HG03175 (cell line): Measurements from ENCODE around the gene ITGB6.

ENCODE experiments used
- ATAC-seq: cut with Tn5 transposase; IDR thresholded peaks from one replicate; pipeline ENCODE4 v1.9.1; 2021; ENCODE audit warnings: mild to moderate bottlenecking, moderate library complexity; ENCODE audit not compliant: unreplicated experiment

ITGB6 gene

DNA sequence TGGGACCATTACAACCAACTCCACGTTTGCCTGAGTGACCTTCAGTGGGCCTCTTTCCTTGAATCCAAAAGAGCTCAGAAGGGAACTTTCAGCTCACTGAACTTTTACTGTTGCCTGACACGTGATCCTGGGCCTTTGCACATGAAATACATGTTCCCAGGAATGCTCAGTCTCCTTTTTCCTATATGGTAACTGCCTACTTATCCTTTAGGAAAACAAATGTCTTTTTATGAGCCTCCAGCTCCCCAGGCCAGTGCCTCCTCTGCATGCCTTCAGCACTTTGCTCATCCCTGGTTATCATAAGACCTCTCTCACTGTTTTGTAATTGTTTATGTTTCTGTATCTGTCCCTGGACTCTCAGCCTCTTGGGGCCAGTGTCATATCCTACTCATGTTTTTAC is 142.7 kb downstream of the ITGB6 start:
- ATAC-seq, result no peak

DNA sequence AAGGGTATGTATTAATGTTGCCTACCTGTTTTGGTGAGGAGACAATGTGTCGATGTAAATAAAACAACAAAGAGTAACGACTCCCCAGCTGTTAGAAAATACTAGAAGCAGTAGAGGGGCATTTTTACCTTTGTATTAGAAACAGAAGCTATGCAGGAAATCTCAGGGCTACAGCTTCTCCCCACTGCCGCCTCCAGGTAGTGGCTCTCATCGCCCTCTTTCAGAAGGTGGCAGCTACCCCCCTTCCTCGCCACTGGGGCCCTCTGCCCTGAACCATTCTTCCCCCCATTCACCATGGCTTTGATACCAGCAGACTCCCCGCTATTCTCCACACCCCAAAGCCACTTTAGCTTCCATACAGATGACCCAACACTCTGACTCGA is 144.4 kb downstream of the ITGB6 start:
- no peak for ATAC-seq

DNA sequence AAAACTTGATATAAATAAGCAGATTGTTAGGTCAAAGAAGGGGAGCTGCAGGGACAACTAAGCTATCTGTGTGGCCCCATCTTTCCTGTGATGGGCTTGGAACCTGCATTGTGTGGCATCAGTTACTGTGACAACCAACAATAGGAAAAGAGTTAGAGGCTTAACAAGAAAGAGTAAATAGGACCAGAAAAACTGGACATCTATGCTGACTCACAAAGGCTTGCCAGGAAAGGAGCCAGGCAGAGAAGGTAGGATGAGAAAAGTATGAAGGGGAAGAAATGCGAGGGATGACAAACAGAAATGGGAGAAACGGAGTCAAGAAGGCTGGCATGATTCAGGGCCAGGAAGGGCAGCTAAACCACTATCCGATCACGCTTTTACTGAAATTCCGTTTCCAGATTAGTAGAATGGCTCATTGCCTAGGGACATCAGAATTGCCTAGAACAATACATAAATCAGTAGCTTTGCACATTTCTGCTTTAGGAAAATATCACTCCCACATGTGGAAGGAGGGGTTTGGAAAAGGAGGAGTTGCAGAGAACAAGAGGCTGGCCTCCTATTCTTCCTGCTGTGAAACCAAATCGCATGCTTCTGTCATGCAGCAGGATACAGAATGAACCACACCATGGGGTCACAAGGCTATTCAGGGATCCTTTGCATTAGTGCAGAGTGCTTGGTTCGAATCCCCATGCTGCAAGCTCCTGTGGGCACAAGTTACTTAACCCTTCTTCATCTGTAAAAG is 144.9 kb downstream of the ITGB6 start:
- no peak for ATAC-seq

DNA sequence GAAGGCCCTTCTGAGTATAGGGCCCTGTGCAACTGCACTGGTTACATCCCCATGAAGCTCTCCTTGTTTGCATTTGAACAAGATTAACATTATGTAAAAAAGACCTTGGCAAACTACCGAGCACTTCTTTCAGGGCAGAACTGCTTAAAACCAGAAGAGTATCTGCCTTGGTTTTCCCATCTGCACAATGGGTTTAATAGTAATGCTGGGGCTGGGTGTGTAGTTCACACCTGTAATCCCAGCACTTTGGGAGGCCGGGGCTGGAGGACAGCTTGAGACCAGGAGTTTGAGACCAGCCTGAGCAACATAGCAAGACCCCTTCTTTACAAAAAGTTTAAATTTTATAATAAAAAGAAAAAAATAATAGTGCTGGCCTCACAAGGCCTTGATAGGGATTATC is 146.1 kb downstream of the ITGB6 start:
- no peak for ATAC-seq

DNA sequence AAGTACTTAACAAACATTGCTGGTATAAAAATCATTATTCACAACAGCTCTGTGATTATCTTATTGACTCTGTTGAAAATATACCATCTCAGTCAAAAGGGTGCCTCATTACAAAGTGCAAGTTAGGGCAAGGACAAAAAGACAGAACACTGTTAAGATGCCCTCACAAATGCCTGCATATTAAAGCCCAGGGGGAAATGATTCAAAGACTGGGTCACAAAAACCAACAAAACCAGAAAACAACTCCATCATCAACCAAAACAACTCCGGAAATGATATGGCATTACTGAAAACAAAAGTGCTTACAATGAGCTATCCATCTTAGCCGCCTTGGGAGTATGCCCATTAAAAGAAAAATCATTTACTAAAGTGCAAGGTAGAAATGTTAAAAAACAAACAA is 147.5 kb downstream of the ITGB6 start:
- no peak for ATAC-seq

DNA sequence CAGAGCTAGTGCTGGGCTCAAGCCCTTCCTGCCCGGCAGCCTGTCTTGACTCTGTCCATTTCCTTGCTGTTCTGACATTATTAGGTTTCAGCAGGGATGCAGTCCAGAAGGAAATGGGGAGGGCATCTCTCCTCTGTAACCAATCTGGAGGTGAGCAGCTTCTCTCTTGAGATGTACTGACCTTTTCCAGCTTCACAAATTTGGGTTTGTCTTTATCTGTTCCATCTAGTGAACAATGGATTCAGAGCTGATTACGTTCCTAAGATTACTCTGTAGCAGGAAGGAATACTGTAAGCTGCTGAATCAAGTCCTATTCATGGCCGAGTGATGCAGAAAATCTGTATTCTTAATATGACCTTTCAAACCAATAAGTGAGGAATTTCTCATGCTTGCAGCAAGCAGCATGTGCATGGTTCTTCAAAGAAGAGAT is 148.7 kb downstream of the ITGB6 start:
- no peak for ATAC-seq

DNA sequence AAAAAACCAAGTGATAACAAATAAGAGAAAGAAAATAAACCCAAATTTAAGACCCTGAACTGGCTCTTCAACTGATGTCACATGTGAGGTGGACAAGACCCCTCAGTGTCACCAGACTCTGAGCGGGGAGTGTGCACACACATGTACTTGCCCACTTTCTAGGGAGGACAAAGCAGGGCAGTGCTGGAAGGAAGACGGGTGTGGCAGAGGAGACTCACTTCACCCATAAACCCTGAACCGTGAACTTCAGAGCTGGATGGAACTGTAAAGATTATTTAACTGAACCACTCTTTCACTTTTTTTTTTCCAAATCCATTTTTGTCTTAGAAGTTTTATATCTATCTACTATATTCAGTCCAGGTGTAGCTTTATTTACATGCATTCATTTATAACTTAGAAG is 149.9 kb downstream of the ITGB6 start:
- no peak for ATAC-seq
